ENCODE data around the gene AUTS2. TPM values are rescaled to one million over a fixed set of nuclear protein-coding genes. Genes with fewer than 3 reads are reported as not detected.

The AUTS2 gene
- polyA plus RNA-seq, 1 donor (not counting 4 experiments of a cell fraction or from before 2014, with no cell fraction given): 4.7 TPM

GRCh38 chr7:69681181-69681580 is 82.9 kb downstream of the AUTS2 start:
- no peaks in the 10 kb centered on the region for H3K4me1 ChIP-seq (ENCODE audit: control insufficient read depth, extremely low read depth, insufficient read depth, low read length)
- no peaks in the 10 kb centered on the region for H3K9me1 ChIP-seq (ENCODE audit: control insufficient read depth, extremely low read depth, insufficient read depth, low read length)
- H3K9ac ChIP-seq (ENCODE audit: control insufficient read depth, extremely low read depth, insufficient read depth, low read length): no peak overlapping the region
- H3K4me3 ChIP-seq (ENCODE audit: control insufficient read depth in 2 of 3, extremely low read depth in 1 of 3, insufficient read depth in 2 of 3, low read depth in 1 of 3, low read length in 3 of 3): no peak overlapping the region
- no peaks in the 10 kb centered on the region for H3K27me3 ChIP-seq (ENCODE audit: control insufficient read depth, extremely low read depth, insufficient read depth, low read length)
- TF ChIP-seq EZH2 (IDR thresholded peaks at IDR 0.05; ENCODE audit: low read length) (no peak), CTCF (optimal IDR thresholded peaks at IDR 0.05 in 1 of 3, IDR thresholded peaks at IDR 0.05 in 1 of 3, conservative IDR thresholded peaks at IDR 0.05 in 1 of 3; ENCODE audit: extremely low read depth in 1 of 3, insufficient read depth in 2 of 3, low read length in 3 of 3) (no peak)
- no peaks in the 10 kb centered on the region for H3K79me2 ChIP-seq (ENCODE audit: control insufficient read depth, insufficient read depth, low read length)
- H3K9me3 ChIP-seq (ENCODE audit: control insufficient read depth, low read depth, low read length): no peaks in the 10 kb centered on the region
- dilution Hi-C loops (cut with MboI; ENCODE audit: extremely low pct_ligation_motif_present, low sequenced_read_pairs): no loop called here
- H3K27ac ChIP-seq (ENCODE audit: control insufficient read depth, insufficient read depth, low read length): no peak overlapping the region
- H2AFZ ChIP-seq (ENCODE audit: control insufficient read depth, low read length): no peak overlapping the region
- FAIRE-seq: no peak
- no peak overlapping the region for H3K4me2 ChIP-seq (ENCODE audit: control insufficient read depth, extremely low read depth, insufficient read depth, low read depth, low read length)
- H4K20me1 ChIP-seq (ENCODE audit: control insufficient read depth, extremely low read depth, insufficient read depth, low read length): no peaks in the 10 kb centered on the region
- DNase-seq (ENCODE audit: low read depth, low spot score): no peak
- H3K36me3 ChIP-seq (ENCODE audit: control insufficient read depth in 2 of 2, extremely low read depth in 1 of 2, insufficient read depth in 2 of 2, low read length in 2 of 2): no peaks in the 10 kb centered on the region

GRCh38 chr7:69682518-69682917 is 84.2 kb downstream of the AUTS2 start:
- Histone ChIP-seq H3K4me1 (ENCODE audit: control insufficient read depth, extremely low read depth, insufficient read depth, low read length) (no peaks in the 10 kb centered on the region), H4K20me1 (ENCODE audit: control insufficient read depth, extremely low read depth, insufficient read depth, low read length) (no peaks in the 10 kb centered on the region), H3K79me2 (ENCODE audit: control insufficient read depth, insufficient read depth, low read length) (no peaks in the 10 kb centered on the region), H3K27ac (ENCODE audit: control insufficient read depth, insufficient read depth, low read length) (no peak overlapping the region), H3K27me3 (ENCODE audit: control insufficient read depth, extremely low read depth, insufficient read depth, low read length) (no peaks in the 10 kb centered on the region), H3K4me2 (ENCODE audit: control insufficient read depth, extremely low read depth, insufficient read depth, low read depth, low read length) (no peak overlapping the region), H3K4me3 (ENCODE audit: control insufficient read depth in 2 of 3, extremely low read depth in 1 of 3, insufficient read depth in 2 of 3, low read depth in 1 of 3, low read length in 3 of 3) (no peak overlapping the region), H3K9ac (ENCODE audit: control insufficient read depth, extremely low read depth, insufficient read depth, low read length) (no peak overlapping the region), H3K36me3 (ENCODE audit: control insufficient read depth in 2 of 2, extremely low read depth in 1 of 2, insufficient read depth in 2 of 2, low read length in 2 of 2) (no peaks in the 10 kb centered on the region), H3K9me1 (ENCODE audit: control insufficient read depth, extremely low read depth, insufficient read depth, low read length) (no peaks in the 10 kb centered on the region), H2AFZ (ENCODE audit: control insufficient read depth, low read length) (no peak overlapping the region), H3K9me3 (ENCODE audit: control insufficient read depth, low read depth, low read length) (no peaks in the 10 kb centered on the region)
- FAIRE-seq (no peak), DNase-seq (ENCODE audit: low read depth, low spot score) (no peak)
- TF ChIP-seq CTCF (optimal IDR thresholded peaks at IDR 0.05 in 1 of 3, IDR thresholded peaks at IDR 0.05 in 1 of 3, conservative IDR thresholded peaks at IDR 0.05 in 1 of 3; ENCODE audit: extremely low read depth in 1 of 3, insufficient read depth in 2 of 3, low read length in 3 of 3): no peak
- TF ChIP-seq EZH2 (IDR thresholded peaks at IDR 0.05; ENCODE audit: low read length): no peak
- dilution Hi-C loops (cut with MboI; ENCODE audit: extremely low pct_ligation_motif_present, low sequenced_read_pairs): no loop called here
